Measurements from ENCODE around the gene DNAH14.

- no peak for TF ChIP-seq POLR2A (IDR thresholded peaks at IDR 0.05)
- TF ChIP-seq POLR2AphosphoS5 (IDR thresholded peaks at IDR 0.05) = no peak
Observed at GRCh38 chr1:225191199-225191753, 261.8 kb downstream of the DNAH14 start.
